ENCODE data around the gene MAP1LC3B. TPM values are rescaled to one million over a fixed set of nuclear protein-coding genes. Genes with fewer than 3 reads are reported as not detected.

The MAP1LC3B gene
- total RNA-seq, 1 donor from 2014 or later = 141 TPM

DNA sequence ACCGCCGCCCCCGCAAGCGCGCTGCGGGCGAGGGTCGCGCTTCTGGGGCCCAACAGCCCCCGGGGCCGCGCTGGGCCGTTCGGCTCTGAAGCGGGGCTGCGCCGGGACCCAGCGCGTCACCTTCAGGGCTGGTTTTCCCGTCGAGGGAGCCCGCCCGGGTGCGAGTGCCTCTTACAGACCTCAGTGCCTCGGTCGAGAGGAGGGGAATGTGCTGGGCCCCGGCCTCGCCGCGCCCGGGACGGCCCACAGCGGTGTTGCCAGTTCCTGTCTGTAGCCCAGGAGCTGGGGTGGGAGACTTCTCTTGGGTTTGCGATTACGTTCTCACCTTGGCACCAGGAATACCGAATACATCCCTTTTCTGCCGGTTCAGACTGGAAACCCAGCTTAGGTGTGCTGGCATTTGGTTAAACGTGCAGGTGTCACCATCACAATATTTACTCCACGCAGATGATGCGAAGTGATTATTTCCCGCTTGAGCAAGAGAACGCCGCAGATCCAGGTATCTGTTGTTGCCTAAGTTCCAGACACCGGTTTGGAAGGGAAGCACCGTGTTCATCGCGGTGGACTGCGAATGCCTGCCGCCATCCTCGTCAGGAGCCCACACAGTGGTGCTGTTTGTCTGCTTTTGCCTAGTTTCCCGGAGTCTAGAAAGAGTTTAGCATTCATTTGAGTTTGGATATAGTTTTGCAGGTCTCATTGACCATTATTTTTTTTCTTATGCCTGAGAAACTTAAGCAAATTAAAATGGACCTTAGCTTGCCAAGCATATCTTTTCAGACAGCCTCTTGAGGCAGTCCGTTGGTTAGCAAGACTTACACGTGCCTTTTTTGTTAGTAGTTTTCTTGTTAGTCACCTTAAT lies 914 bp downstream of the MAP1LC3B start:
- DNase-seq (ENCODE audit: extremely low spot score, unreplicated experiment) = no peak
- Mint-ChIP-seq H3K4me3 (ENCODE audit: unreplicated experiment) (peak overlapping the region; percentile 90), H3K9me3 (ENCODE audit: unreplicated experiment) (no peaks in the 10 kb centered on the region), H3K27me3 (ENCODE audit: unreplicated experiment) (no peaks in the 10 kb centered on the region), H3K27ac (ENCODE audit: unreplicated experiment) (peak overlapping the region; percentile 91), H3K4me1 (ENCODE audit: unreplicated experiment) (peaks cover 44% of the 10 kb centered on the region), H3K36me3 (ENCODE audit: unreplicated experiment) (no peaks in the 10 kb centered on the region)
- TF ChIP-seq, protein P1, sequence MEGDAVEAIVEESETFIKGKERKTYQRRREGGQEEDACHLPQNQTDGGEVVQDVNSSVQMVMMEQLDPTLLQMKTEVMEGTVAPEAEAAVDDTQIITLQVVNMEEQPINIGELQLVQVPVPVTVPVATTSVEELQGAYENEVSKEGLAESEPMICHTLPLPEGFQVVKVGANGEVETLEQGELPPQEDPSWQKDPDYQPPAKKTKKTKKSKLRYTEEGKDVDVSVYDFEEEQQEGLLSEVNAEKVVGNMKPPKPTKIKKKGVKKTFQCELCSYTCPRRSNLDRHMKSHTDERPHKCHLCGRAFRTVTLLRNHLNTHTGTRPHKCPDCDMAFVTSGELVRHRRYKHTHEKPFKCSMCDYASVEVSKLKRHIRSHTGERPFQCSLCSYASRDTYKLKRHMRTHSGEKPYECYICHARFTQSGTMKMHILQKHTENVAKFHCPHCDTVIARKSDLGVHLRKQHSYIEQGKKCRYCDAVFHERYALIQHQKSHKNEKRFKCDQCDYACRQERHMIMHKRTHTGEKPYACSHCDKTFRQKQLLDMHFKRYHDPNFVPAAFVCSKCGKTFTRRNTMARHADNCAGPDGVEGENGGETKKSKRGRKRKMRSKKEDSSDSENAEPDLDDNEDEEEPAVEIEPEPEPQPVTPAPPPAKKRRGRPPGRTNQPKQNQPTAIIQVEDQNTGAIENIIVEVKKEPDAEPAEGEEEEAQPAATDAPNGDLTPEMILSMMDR (IDR thresholded peaks at IDR 0.05) = peak; percentile 54

DNA sequence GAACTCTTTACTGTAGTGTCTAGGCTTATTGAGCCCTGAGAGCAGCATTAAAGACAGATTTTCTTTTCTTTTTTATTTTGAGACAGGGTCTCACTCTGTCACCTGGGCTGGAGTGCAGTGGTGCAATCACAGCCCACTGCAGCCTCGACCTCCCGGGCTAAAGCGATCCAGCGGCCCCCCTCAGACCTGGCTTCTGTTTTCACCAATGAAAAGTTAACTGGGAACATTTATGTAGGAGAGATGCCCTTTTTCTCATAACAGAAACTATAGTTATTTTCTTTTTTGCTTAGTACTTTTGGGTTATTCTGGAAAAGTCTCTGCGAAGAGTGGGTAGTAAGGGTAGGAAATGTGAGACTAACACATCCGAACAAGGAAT lies 1.5 kb downstream of the MAP1LC3B start:
- Mint-ChIP-seq H3K4me1 (ENCODE audit: unreplicated experiment) (peaks cover 38% of the 10 kb centered on the region), H3K27me3 (ENCODE audit: unreplicated experiment) (no peaks in the 10 kb centered on the region), H3K36me3 (ENCODE audit: unreplicated experiment) (no peaks in the 10 kb centered on the region), H3K4me3 (ENCODE audit: unreplicated experiment) (peak overlapping the region; percentile 90), H3K9me3 (ENCODE audit: unreplicated experiment) (no peaks in the 10 kb centered on the region), H3K27ac (ENCODE audit: unreplicated experiment) (peak overlapping the region; percentile 91)
- DNase-seq (ENCODE audit: extremely low spot score, unreplicated experiment) = no peak
- TF ChIP-seq, protein P1 (IDR thresholded peaks at IDR 0.05) = no peak

DNA sequence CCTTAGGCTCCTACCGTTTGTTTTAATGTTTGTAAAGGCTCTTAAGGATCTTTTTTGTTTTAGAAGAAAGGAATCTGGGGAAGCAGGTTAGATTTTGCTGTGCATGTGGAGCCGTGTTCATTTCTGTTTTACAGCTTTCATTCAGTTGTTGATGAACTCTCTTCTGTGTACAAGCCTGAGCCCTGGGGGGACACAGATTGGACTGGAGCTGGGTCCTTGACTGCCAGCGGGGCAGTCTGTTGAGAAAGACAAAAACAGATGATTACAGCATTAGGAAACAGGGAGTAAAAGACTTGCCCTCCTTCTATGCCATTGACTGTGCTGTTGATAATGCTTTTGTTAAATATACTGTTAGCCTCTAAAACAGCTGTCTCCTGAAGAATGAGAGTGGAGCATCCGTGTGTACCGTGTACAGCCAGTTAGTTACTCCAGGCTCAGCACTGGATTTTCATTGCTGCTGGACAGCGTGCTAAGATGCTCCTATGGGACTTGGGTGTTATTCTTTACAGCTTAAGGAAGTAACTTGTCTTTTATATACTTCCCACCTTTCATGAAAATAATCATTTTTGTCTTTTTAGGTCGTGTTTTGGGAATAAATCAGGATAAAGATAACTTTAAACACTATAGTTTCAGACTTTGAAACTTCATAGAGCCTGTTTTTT lies 3.2 kb downstream of the MAP1LC3B start:
- TF ChIP-seq, protein P1 (IDR thresholded peaks at IDR 0.05) = no peak
- Mint-ChIP-seq H3K9me3 (ENCODE audit: unreplicated experiment) (no peaks in the 10 kb centered on the region), H3K4me3 (ENCODE audit: unreplicated experiment) (no peak overlapping the region), H3K36me3 (ENCODE audit: unreplicated experiment) (peaks cover 4% of the 10 kb centered on the region), H3K27ac (ENCODE audit: unreplicated experiment) (peak overlapping the region; percentile 36), H3K27me3 (ENCODE audit: unreplicated experiment) (no peaks in the 10 kb centered on the region), H3K4me1 (ENCODE audit: unreplicated experiment) (peaks cover 33% of the 10 kb centered on the region)
- no peak for DNase-seq (ENCODE audit: extremely low spot score, unreplicated experiment)

DNA sequence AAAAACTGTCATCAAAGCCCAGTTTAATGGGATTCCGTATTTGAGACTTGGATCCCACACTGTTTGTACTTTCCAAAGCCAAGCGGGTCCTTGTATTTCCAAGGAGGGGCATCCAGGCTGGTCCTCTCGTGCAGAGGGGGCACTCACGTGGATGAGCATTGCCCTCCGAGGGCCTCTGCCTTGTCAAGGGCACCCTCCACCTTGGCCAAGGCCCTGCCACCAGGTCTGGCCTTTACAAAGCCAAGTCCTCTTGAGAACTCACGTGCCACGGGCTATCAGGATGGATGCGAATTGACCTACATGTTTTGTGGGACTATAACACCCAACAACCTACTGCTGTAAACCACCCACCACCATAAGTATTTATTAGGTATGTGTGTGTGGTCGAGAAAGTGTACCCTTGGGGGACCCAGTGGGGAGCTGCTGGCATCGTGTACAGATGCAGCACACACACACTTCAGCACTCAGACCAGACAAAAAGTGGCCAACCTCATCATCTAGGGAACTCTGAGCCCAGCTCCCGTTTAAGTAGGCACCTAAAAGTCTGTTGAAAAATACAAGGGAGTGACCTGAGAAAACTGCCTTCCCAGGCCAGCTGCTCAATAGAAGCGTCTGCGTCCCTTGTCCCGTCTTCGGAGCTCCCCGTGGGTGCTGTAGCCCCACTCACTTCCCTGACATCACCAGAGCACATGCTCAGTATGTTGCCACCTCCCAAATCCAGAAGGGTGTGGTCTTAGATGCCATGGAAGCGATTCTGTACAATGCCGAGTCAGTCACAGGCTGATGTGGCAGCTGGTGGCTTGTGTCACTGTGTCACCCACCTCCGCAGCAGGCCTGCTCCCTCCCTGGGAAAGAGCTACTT lies 12.9 kb downstream of the MAP1LC3B start:
- H3K27ac Mint-ChIP-seq (ENCODE audit: unreplicated experiment) = peak overlapping the region; percentile 10
- H3K9me3 Mint-ChIP-seq (ENCODE audit: unreplicated experiment) = no peaks in the 10 kb centered on the region
- no peak for DNase-seq (ENCODE audit: extremely low spot score, unreplicated experiment)
- H3K4me1 Mint-ChIP-seq (ENCODE audit: unreplicated experiment) = peaks cover 4% of the 10 kb centered on the region
- TF ChIP-seq, protein P1 (IDR thresholded peaks at IDR 0.05) = no peak
- no peaks in the 10 kb centered on the region for H3K27me3 Mint-ChIP-seq (ENCODE audit: unreplicated experiment)
- H3K4me3 Mint-ChIP-seq (ENCODE audit: unreplicated experiment) = no peak overlapping the region
- peaks cover 51% of the 10 kb centered on the region for H3K36me3 Mint-ChIP-seq (ENCODE audit: unreplicated experiment)
